Smooth muscle cell (in vitro differentiated cells): ENCODE measurements around the gene NUP50. TPM values are rescaled to one million over a fixed set of nuclear protein-coding genes. Genes with fewer than 3 reads are reported as not detected.

Source experiments
- DNase-seq: peaks from one replicate; lab custom pipeline; 2025; ENCODE audit not compliant: unreplicated experiment; lab: John Stamatoyannopoulos, UW
- H2AFZ ChIP-seq: fragments of 200-600 bp; sonication (generic); 2 replicates; pipeline ENCODE4 v1.6.0; 2016; ENCODE audit warnings: antibody characterized with exemption, low read depth, mild to moderate bottlenecking
- H3F3A ChIP-seq: fragments of 200-600 bp; sonication (generic); 2 replicates; pipeline ENCODE4 v1.6.0; 2017; ENCODE audit warnings: antibody characterized with exemption, low read depth
- H3K27ac ChIP-seq: fragments of 200-600 bp; sonication (generic); 2 replicates; pipeline ENCODE4 v1.5.1; 2016; ENCODE audit warnings: low read depth, mild to moderate bottlenecking
- H3K27me3 ChIP-seq: fragments of 200-600 bp; sonication (generic); 2 replicates; pipeline ENCODE4 v1.6.1; 2016; ENCODE audit warnings: low read depth, mild to moderate bottlenecking
- H3K36me3 ChIP-seq: fragments of 200-600 bp; sonication (generic); 2 replicates; pipeline ENCODE4 v1.5.1; 2016; ENCODE audit warnings: low read depth
- H3K4me1 ChIP-seq: fragments of 200-600 bp; sonication (generic); 2 replicates; pipeline ENCODE4 v1.5.1; 2016; ENCODE audit warnings: low read depth
- H3K4me2 ChIP-seq: fragments of 200-600 bp; sonication (generic); 2 replicates; pipeline ENCODE4 v1.6.0; 2016; ENCODE audit warnings: mild to moderate bottlenecking
- H3K4me3 ChIP-seq: fragments of 200-600 bp; sonication (generic); 2 replicates; pipeline ENCODE4 v1.5.1; 2016; ENCODE audit warnings: mild to moderate bottlenecking
- H3K79me2 ChIP-seq: fragments of 200-600 bp; sonication (generic); 2 replicates; pipeline ENCODE4 v1.6.0; 2016; ENCODE audit warnings: low read depth, mild to moderate bottlenecking
- H3K9ac ChIP-seq: fragments of 200-600 bp; sonication (generic); 2 replicates; pipeline ENCODE4 v1.6.0; 2016; ENCODE audit warnings: low read depth
- H3K9me3 ChIP-seq: fragments of 200-600 bp; sonication (generic); replicated peaks from 2 replicates; pipeline ENCODE4 v1.5.1; 2016; ENCODE audit warnings: low read depth
- H4K20me1 ChIP-seq: fragments of 200-600 bp; sonication (generic); 2 replicates; pipeline ENCODE4 v1.6.0; 2016; ENCODE audit warnings: low read depth
- WGBS: methylation state at CpG from one replicate; pipeline ENCODE4 v1.1.7; 2016; ENCODE audit warnings: low lambda C conversion rate; 5-methylcytosine and 5-hydroxymethylcytosine counted together
- polyA plus RNA-seq: library from polyadenylated mRNA; unstranded; fragments of >200 nt; fragmentation: Nextera tagmentation; extraction: Ambion mirVana; gene quantifications from 2 replicates; pipeline ENCODE4 v1.2.1, GENCODE V29; 2016
- total RNA-seq: library from RNA; depleted of rRNA; stranded (reverse); fragments of >200 nt; gene quantifications from 2 replicates; pipeline ENCODE4 v1.2.3, GENCODE V29; 2014
- TF ChIP-seq, protein P1 (sequence below): fragments of 200-600 bp; sonication (generic); IDR thresholded peaks from 2 replicates; pipeline ENCODE4 v1.5.1; 2017; ENCODE audit warnings: borderline replicate concordance, mild to moderate bottlenecking, antibody characterized with exemption; ENCODE audit not compliant: insufficient read depth, poor library complexity, severe bottlenecking

NUP50 gene
- total and polyA plus RNA-seq, 2 experiments from 2014 or later = 18.6 to 21.0 TPM

DNA sequence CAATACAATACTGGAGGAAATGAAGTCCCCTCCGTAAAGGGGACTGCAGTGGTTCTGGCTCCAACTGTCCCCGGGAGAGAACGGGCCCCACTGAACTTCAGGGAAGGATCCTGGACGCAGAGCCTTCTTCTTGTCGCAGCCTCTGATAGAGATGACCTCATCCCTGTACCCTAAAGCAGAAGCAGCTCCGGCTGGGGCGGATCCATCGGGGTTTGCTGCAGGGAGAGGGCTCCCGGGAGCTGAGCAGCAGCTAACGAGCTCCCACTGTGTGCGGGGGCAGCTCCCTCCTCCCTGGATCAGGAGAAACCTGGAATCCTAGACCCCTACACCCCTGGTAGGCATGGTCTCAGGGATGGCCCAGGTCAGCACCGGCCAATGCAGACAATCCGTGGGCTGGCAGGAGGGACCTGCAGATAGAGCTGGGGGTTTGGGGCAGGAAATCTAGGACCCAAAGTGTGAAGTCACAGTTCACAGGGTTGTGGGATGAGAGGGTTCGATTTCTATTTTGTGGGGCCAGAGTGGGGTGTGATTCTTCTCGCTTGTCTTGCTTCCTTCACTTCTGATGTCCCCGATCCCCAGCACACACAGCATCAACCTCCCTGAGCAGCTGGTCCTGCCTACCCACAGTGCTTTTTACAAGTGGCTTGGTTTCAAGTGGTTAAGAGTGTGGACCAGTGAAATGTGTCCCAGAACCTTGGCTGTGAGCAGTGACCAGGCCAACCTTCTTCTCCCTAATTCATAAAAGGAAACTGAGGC lies 64.1 kb downstream of the NUP50 start:
- Histone ChIP-seq H3K4me2 (no peak overlapping the region), H3K36me3 (no peaks in the 10 kb centered on the region), H3K4me1 (no peaks in the 10 kb centered on the region), H3K9ac (no peak overlapping the region), H3K4me3 (no peak overlapping the region), H3K27me3 (no peaks in the 10 kb centered on the region), H4K20me1 (peaks cover 67% of the 10 kb centered on the region), H3K79me2 (peaks cover 27% of the 10 kb centered on the region), H3K9me3 (no peaks in the 10 kb centered on the region), H3K27ac (no peak overlapping the region), H3F3A (no peaks in the 10 kb centered on the region), H2AFZ (no peak overlapping the region)
- WGBS = 84% methylated on average over 16 of the region's 16 CpGs
- no peak for DNase-seq
- TF ChIP-seq, protein P1, sequence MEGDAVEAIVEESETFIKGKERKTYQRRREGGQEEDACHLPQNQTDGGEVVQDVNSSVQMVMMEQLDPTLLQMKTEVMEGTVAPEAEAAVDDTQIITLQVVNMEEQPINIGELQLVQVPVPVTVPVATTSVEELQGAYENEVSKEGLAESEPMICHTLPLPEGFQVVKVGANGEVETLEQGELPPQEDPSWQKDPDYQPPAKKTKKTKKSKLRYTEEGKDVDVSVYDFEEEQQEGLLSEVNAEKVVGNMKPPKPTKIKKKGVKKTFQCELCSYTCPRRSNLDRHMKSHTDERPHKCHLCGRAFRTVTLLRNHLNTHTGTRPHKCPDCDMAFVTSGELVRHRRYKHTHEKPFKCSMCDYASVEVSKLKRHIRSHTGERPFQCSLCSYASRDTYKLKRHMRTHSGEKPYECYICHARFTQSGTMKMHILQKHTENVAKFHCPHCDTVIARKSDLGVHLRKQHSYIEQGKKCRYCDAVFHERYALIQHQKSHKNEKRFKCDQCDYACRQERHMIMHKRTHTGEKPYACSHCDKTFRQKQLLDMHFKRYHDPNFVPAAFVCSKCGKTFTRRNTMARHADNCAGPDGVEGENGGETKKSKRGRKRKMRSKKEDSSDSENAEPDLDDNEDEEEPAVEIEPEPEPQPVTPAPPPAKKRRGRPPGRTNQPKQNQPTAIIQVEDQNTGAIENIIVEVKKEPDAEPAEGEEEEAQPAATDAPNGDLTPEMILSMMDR = no peak

DNA sequence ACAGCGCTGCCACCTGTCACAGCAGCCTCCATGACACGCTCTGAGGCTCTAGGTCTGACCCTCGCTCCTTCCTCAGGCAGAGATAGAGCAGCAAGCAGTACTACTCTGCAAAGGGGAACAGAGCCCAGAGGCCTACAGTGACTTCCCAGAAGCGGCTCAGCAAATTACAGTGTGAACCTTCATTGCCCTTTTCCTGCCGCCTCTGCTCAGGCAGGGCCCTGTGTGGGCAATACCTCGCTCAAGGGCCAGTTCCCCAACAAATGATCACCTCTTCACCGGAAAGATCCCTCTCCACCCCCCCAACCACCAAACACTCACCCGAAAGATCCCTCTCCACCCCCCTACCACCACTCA lies 64.7 kb downstream of the NUP50 start:
- no peaks in the 10 kb centered on the region for H3F3A ChIP-seq
- H3K79me2 ChIP-seq = peaks cover 24% of the 10 kb centered on the region
- no peaks in the 10 kb centered on the region for H3K36me3 ChIP-seq
- H4K20me1 ChIP-seq = peaks cover 67% of the 10 kb centered on the region
- H3K9ac ChIP-seq = no peak overlapping the region
- H3K4me2 ChIP-seq = no peak overlapping the region
- TF ChIP-seq, protein P1 = no peak
- WGBS = 97% methylated on average over 7 of the region's 8 CpGs
- no peak for DNase-seq
- no peaks in the 10 kb centered on the region for H3K9me3 ChIP-seq
- H3K4me3 ChIP-seq = no peak overlapping the region
- H3K27me3 ChIP-seq = no peaks in the 10 kb centered on the region
- H3K4me1 ChIP-seq = no peaks in the 10 kb centered on the region
- no peak overlapping the region for H2AFZ ChIP-seq
- no peak overlapping the region for H3K27ac ChIP-seq

DNA sequence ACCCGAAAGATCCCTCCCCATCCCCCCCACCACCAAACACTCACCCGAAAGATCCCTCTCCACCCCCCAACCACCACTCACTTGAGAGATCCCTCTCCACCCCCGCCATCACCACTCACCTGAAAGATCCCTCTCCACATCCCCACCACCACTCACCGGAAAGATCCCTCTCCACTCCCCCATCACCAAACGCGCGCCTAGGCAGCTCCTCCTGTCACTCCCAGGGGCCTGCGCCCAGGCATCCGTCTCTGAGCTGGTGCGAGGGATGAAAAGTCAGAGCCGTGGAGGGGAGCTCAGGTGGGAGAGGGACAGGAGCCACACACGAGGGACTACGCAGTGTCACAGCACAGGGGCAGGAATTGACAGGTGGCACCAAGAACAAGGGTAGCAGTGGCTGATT lies 65.5 kb downstream of the NUP50 start:
- TF ChIP-seq, protein P1 = no peak
- Histone ChIP-seq H4K20me1 (peaks cover 67% of the 10 kb centered on the region), H3K4me2 (no peak overlapping the region), H3K4me1 (no peaks in the 10 kb centered on the region), H3K27ac (no peak overlapping the region), H3K4me3 (no peak overlapping the region), H3K9me3 (no peaks in the 10 kb centered on the region), H3K27me3 (no peaks in the 10 kb centered on the region), H3K36me3 (no peaks in the 10 kb centered on the region), H3F3A (no peaks in the 10 kb centered on the region), H3K79me2 (peaks cover 18% of the 10 kb centered on the region), H2AFZ (no peak overlapping the region), H3K9ac (no peak overlapping the region)
- 93% methylated on average over 9 of the region's 13 CpGs for WGBS
- no peak for DNase-seq
